HCT116 (cell line): Measurements from ENCODE around the gene TBXA2R. TPM values are rescaled to one million over a fixed set of nuclear protein-coding genes. Genes with fewer than 3 reads are reported as not detected.

Experiments
- ATAC-seq: fragments of 200-7000 bp; cut with Tn5 transposase; 2 replicates; pipeline ENCODE4 v1.9.1; 2020; ENCODE audit warnings: mild to moderate bottlenecking, moderate library complexity
- BruUV-seq: library from RNA; stranded (reverse); fragments of 400-500 nt; replicated peaks from 2 replicates; lab custom pipeline; 2021; lab: Mats Ljungman, UMichigan
- CTCF ChIA-PET: fragments of 300-600 bp; sonication (Branson Sonifier 250); formaldehyde crosslinking; loops from one replicate; lab custom pipeline; 2021; ENCODE audit warnings: antibody characterized with exemption; lab: Charles Lee
- POLR2A ChIA-PET: fragments of 300-600, 350-600 bp; sonication (Branson Sonifier 250); formaldehyde crosslinking; loops from one replicate; lab custom pipeline; 2021; ENCODE audit warnings: antibody characterized with exemption; lab: Charles Lee
- RAD21 ChIA-PET, 2 experiments: fragments of 300-600 bp; sonication (Branson Sonifier 250); formaldehyde crosslinking; loops; one replicate each; lab custom pipeline; 2023; ENCODE audit warnings: low total read pairs in 2 of 2; ENCODE audit not compliant: uncharacterized antibody in 2 of 2, unreplicated experiment in 2 of 2, low non-redundant PET in 1 of 2; lab: Charles Lee
- DNase-seq: peaks from one replicate; pipeline ENCODE4 v3.0.0-alpha.2; 2010; ENCODE audit warnings: low read depth, low spot score
- H2AFZ ChIP-seq: fragments of 200-600 bp; shearing (Covaris generic), sonication (generic); 2 replicates; pipeline ENCODE4 v1.6.1; 2017; ENCODE audit warnings: low read depth, mixed run types, mixed read lengths, antibody characterized with exemption, low read length; ENCODE audit not compliant: poor library complexity, severe bottlenecking
- H3K27ac ChIP-seq: 2 replicates; pipeline ENCODE4 v1.5.1; 2012; ENCODE audit warnings: low read depth, low read length
- H3K27me3 ChIP-seq: fragments of 200-600 bp; sonication (generic); 2 replicates; pipeline ENCODE4 v1.6.1; 2016; ENCODE audit warnings: mixed run types, low read length, mixed read lengths; ENCODE audit not compliant: insufficient read depth
- H3K36me3 ChIP-seq, 2 experiments: fragments of 200-500 bp in 1 of 2; fragments of 200-600 bp in 1 of 2; sonication (Bioruptor generic) in 1 of 2; sonication (generic) in 1 of 2; 2 replicates each; pipeline versions ENCODE4 v1.5.1 to v1.6.1; 2014 to 2016; ENCODE audit warnings: low read length in 2 of 2, inconsistent platforms in 1 of 2, mixed read lengths in 1 of 2, mixed run types in 1 of 2; ENCODE audit not compliant: insufficient read depth in 2 of 2, control insufficient read depth in 1 of 2
- H3K4me1 ChIP-seq, 2 experiments: fragments of 200-600 bp in 1 of 2; sonication (generic) in 1 of 2; 2 replicates each; pipeline versions ENCODE4 v1.5.1 to v1.6.1; 2012 to 2017; ENCODE audit warnings: low read length in 2 of 2, inconsistent platforms in 1 of 2, mild to moderate bottlenecking in 1 of 2, mixed read lengths in 1 of 2, mixed run types in 1 of 2, moderate library complexity in 1 of 2; ENCODE audit not compliant: insufficient read depth in 2 of 2, control insufficient read depth in 1 of 2
- H3K4me2 ChIP-seq: fragments of 200-600 bp; sonication (generic); 2 replicates; pipeline ENCODE4 v1.6.1; 2017; ENCODE audit warnings: mixed run types, low read length, mixed read lengths
- H3K4me3 ChIP-seq, 2 experiments: fragments of 200-600 bp in 1 of 2; sonication (generic) in 1 of 2; replicated peaks in 1 of 2; 2 replicates each; pipeline ENCODE4 v1.5.1; 2011 to 2016; ENCODE audit warnings: low read length in 2 of 2, control low read depth in 1 of 2, low read depth in 1 of 2, mild to moderate bottlenecking in 1 of 2, mixed read lengths in 1 of 2, mixed run types in 1 of 2
- H3K79me2 ChIP-seq: fragments of 200-600 bp; sonication (generic); 2 replicates; pipeline ENCODE4 v1.6.1; 2017; ENCODE audit warnings: mild to moderate bottlenecking, mixed run types, low read length, moderate library complexity, mixed read lengths; ENCODE audit not compliant: insufficient read depth
- H3K9ac ChIP-seq: fragments of 200-600 bp; sonication (generic); 2 replicates; pipeline ENCODE4 v1.6.1; 2016; ENCODE audit warnings: low read length, mixed read lengths
- H3K9me2 ChIP-seq: fragments of 200-600 bp; sonication (generic), shearing (Covaris generic); 2 replicates; pipeline ENCODE4 v1.6.1; 2017; ENCODE audit warnings: mixed run types, mild to moderate bottlenecking, moderate library complexity; ENCODE audit not compliant: insufficient read depth
- H3K9me3 ChIP-seq, 2 experiments: fragments of 200-500 bp in 1 of 2; fragments of 200-600 bp in 1 of 2; sonication (Bioruptor generic) in 1 of 2; sonication (generic) in 1 of 2; 2 replicates each; pipeline ENCODE4 v1.6.1; 2014 to 2017; ENCODE audit warnings: low read length in 2 of 2, mixed read lengths in 2 of 2, inconsistent platforms in 1 of 2, low read depth in 1 of 2, mild to moderate bottlenecking in 1 of 2, mixed run types in 1 of 2, moderate library complexity in 1 of 2; ENCODE audit not compliant: control insufficient read depth in 1 of 2, insufficient read depth in 1 of 2
- H4K20me1 ChIP-seq: fragments of 200-600 bp; sonication (generic), shearing (Covaris generic); 2 replicates; pipeline ENCODE4 v1.6.1; 2017; ENCODE audit warnings: mixed run types, mild to moderate bottlenecking, moderate library complexity; ENCODE audit not compliant: insufficient read depth
- ATF3 ChIP-seq: IDR thresholded peaks from 2 replicates; pipeline ENCODE4 v1.6.1; 2012
- CBX3 ChIP-seq: IDR thresholded peaks from 2 replicates; pipeline ENCODE4 v1.6.1; 2012; ENCODE audit warnings: low read depth
- CEBPB ChIP-seq: IDR thresholded peaks from 2 replicates; pipeline ENCODE4 v1.6.1; 2012; ENCODE audit warnings: low read depth
- CTCF ChIP-seq, 3 experiments: fragments of 200-600 bp in 1 of 3; sonication (generic) in 1 of 3; IDR thresholded peaks in 2 of 3; conservative IDR thresholded peaks in 1 of 3; 2 replicates each; pipeline ENCODE4 v1.5.1; 2012 to 2017; ENCODE audit warnings: low read depth in 2 of 3, low read length in 2 of 3, antibody characterized with exemption in 1 of 3, borderline replicate concordance in 1 of 3, control low read depth in 1 of 3, mild to moderate bottlenecking in 1 of 3, mixed read lengths in 1 of 3, mixed run types in 1 of 3, moderate library complexity in 1 of 3; ENCODE audit not compliant: insufficient read depth in 1 of 3
- ELF1 ChIP-seq: IDR thresholded peaks from 2 replicates; pipeline ENCODE4 v1.6.1; 2012; ENCODE audit warnings: low read depth, borderline replicate concordance
- EZH2phosphoT487 ChIP-seq: fragments of 200-600 bp; IDR thresholded peaks from 2 replicates; pipeline ENCODE4 v1.6.1; 2018; ENCODE audit warnings: antibody characterized with exemption, borderline replicate concordance
- FOSL1 ChIP-seq: IDR thresholded peaks from 2 replicates; pipeline ENCODE4 v1.6.1; 2012; ENCODE audit warnings: low read depth
- JUND ChIP-seq: IDR thresholded peaks from 2 replicates; pipeline ENCODE4 v1.6.1; 2012
- POLR2AphosphoS5 ChIP-seq: IDR thresholded peaks from 2 replicates; pipeline ENCODE4 v1.6.1; 2011; ENCODE audit warnings: mild to moderate bottlenecking, low read depth, low read length, moderate library complexity
- RAD21 ChIP-seq: IDR thresholded peaks from 2 replicates; pipeline ENCODE4 v1.6.1; 2012; ENCODE audit warnings: low read depth, mild to moderate bottlenecking
- ZNF274 ChIP-seq: fragments of 200-500 bp; sonication (Bioruptor generic); IDR thresholded peaks from 2 replicates; pipeline ENCODE4 v1.6.1; 2014; ENCODE audit warnings: mild to moderate bottlenecking, low read depth, low read length, inconsistent platforms
- intact Hi-C: fragments of 100-400 bp; cut with micrococcal nuclease; formaldehyde crosslinking; loops from 2 replicates; pipeline ENCODE4 v1.10.0; 2022
- total RNA-seq: library from RNA; stranded (reverse); gene quantifications from one replicate; pipeline ENCODE4 v1.2.1, GENCODE V29; 2021; ENCODE audit not compliant: unreplicated experiment
- TF ChIP-seq, protein P1 (sequence below): IDR thresholded peaks from 2 replicates; pipeline ENCODE4 v1.6.1; 2012

The TBXA2R gene
- total RNA-seq, 1 experiment from 2014 or later: 2.3 TPM

- TF ChIP-seq CTCF (IDR thresholded peaks at IDR 0.05 in 2 of 3, conservative IDR thresholded peaks at IDR 0.05 in 1 of 3; ENCODE audit: borderline replicate concordance in 1 of 3, insufficient read depth in 1 of 3, low read depth in 2 of 3, low read length in 2 of 3) (no peak), CEBPB (no peak), FOSL1 (no peak), ZNF274 (no peak), JUND (no peak)
Measured at GRCh38 chr19:3641515-3642269, 35.0 kb upstream of the TBXA2R start (continued).

GRCh38 chr19:3639479-3639878, 32.8 kb upstream of the TBXA2R start:
- no peaks in the 10 kb centered on the region for H4K20me1 ChIP-seq
- no peak for ATAC-seq
- no peaks in the 10 kb centered on the region for H3K79me2 ChIP-seq
- BruUV-seq: no TSS peak
- H3K9me2 ChIP-seq: no peaks in the 10 kb centered on the region
- ChIA-PET RAD21 (no interaction called here), POLR2A (no interaction called here), CTCF (no interaction called here)
- TF ChIP-seq ZNF274 (no peak), ELF1 (no peak), RAD21 (no peak), JUND (no peak), EZH2phosphoT487 (no peak), POLR2AphosphoS5 (no peak), ATF3 (no peak), CBX3 (no peak)
- TF ChIP-seq, protein P1, sequence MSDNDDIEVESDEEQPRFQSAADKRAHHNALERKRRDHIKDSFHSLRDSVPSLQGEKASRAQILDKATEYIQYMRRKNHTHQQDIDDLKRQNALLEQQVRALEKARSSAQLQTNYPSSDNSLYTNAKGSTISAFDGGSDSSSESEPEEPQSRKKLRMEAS: no peak
- H3K27me3 ChIP-seq: no peaks in the 10 kb centered on the region
- no peaks in the 10 kb centered on the region; a peak in 1 of 4 replicates for H3K36me3 ChIP-seq
- no peak overlapping the region for H3K4me2 ChIP-seq
- peaks cover 3 to 10% of the 10 kb centered on the region in 2 experiments; a peak in 3 of 4 replicates for H3K4me1 ChIP-seq
- no peaks in the 10 kb centered on the region for H3K9me3 ChIP-seq
- H2AFZ ChIP-seq: no peak overlapping the region
- no peak overlapping the region for H3K4me3 ChIP-seq
- H3K27ac ChIP-seq: no peak overlapping the region
- intact Hi-C loops: no loop called here
- no peak for DNase-seq
- H3K9ac ChIP-seq: no peak overlapping the region
